Activated B cell treated with CpG ODN at 0.5 μM for 24 hours (primary cell): ENCODE results near the gene CCDC191. TPM values are rescaled to one million over a fixed set of nuclear protein-coding genes. Genes with fewer than 3 reads are reported as not detected.

ENCODE experiments used
- ATAC-seq: fragments of 200-7000 bp; cut with Tn5 transposase; one replicate; pipeline ENCODE4 v1.10.0; 2021; ENCODE audit warnings: low read depth, mild to moderate bottlenecking, moderate library complexity
- CTCF ChIA-PET: fragments of 350-600 bp; sonication (Branson Sonifier 250); formaldehyde crosslinking; loops from one replicate; lab custom pipeline; 2021; ENCODE audit warnings: antibody characterized with exemption; lab: Charles Lee
- POLR2A ChIA-PET: fragments of 350-600 bp; sonication (Branson Sonifier 250); formaldehyde crosslinking; loops from one replicate; lab custom pipeline; 2021; ENCODE audit warnings: antibody characterized with exemption; lab: Charles Lee
- DNase-seq: peaks from one replicate; pipeline ENCODE4 v3.0.0; 2022
- H3K27ac Mint-ChIP-seq: one replicate; pipeline ENCODE4 v1.8.0; 2020; ENCODE audit warnings: mixed read lengths
- H3K27me3 Mint-ChIP-seq: one replicate; pipeline ENCODE4 v1.8.0; 2021; ENCODE audit warnings: mixed read lengths
- H3K36me3 Mint-ChIP-seq: one replicate; pipeline ENCODE4 v1.8.0; 2021; ENCODE audit warnings: low read depth, mixed read lengths
- H3K4me1 Mint-ChIP-seq: one replicate; pipeline ENCODE4 v1.8.0; 2021; ENCODE audit warnings: mixed read lengths
- H3K4me3 Mint-ChIP-seq: one replicate; pipeline ENCODE4 v1.8.0; 2020; ENCODE audit warnings: mild to moderate bottlenecking, mixed read lengths
- H3K9me3 Mint-ChIP-seq: one replicate; pipeline ENCODE4 v1.8.0; 2020; ENCODE audit warnings: mixed read lengths
- intact Hi-C: fragments of 100-400 bp; cut with micrococcal nuclease; formaldehyde crosslinking; loops from one replicate; pipeline ENCODE4 v1.15.1; 2024
- total RNA-seq: library from RNA; stranded (reverse); gene quantifications from 2 replicates; pipeline ENCODE4 v1.2.3, GENCODE V29; 2022
- TF ChIP-seq, protein P1 (sequence below): fragments of 200-600 bp; IDR thresholded peaks from one replicate; pipeline ENCODE4 v1.8.0; 2022; ENCODE audit warnings: antibody characterized with exemption, mild to moderate bottlenecking

Gene CCDC191
- total RNA-seq, 1 donor from 2014 or later, result 17.2 TPM

DNA sequence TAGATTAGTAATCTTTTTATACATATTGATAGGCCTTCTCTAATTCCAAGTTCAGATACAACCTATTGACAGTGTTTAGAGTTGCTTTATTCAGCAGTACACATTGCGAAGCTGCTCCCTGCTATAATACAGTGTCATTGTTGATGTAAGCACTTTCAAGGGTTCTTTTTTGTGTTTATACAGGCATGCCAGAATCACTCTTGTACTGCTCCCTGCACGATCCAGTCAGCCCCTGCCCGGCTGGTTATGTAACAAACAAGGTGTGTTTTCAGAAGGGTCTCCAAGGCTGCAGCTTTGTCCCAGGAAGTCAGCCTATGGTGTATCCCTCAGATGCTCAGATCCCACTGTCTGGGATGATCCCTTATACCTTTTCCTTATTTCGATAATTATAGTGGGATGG lies 11.5 kb upstream of the CCDC191 start:
- TF ChIP-seq, protein P1, sequence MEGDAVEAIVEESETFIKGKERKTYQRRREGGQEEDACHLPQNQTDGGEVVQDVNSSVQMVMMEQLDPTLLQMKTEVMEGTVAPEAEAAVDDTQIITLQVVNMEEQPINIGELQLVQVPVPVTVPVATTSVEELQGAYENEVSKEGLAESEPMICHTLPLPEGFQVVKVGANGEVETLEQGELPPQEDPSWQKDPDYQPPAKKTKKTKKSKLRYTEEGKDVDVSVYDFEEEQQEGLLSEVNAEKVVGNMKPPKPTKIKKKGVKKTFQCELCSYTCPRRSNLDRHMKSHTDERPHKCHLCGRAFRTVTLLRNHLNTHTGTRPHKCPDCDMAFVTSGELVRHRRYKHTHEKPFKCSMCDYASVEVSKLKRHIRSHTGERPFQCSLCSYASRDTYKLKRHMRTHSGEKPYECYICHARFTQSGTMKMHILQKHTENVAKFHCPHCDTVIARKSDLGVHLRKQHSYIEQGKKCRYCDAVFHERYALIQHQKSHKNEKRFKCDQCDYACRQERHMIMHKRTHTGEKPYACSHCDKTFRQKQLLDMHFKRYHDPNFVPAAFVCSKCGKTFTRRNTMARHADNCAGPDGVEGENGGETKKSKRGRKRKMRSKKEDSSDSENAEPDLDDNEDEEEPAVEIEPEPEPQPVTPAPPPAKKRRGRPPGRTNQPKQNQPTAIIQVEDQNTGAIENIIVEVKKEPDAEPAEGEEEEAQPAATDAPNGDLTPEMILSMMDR, result no peak
- DNase-seq, result no peak
- ChIA-PET POLR2A (no interaction called here), CTCF (no interaction called here)
- peaks cover 8% of the 10 kb centered on the region for H3K4me1 Mint-ChIP-seq
- intact Hi-C loops, result no loop called here
- no peak for ATAC-seq
- no peaks in the 10 kb centered on the region for H3K9me3 Mint-ChIP-seq
- no peak overlapping the region for H3K27ac Mint-ChIP-seq
- H3K36me3 Mint-ChIP-seq, result peaks cover 78% of the 10 kb centered on the region
- no peaks in the 10 kb centered on the region for H3K27me3 Mint-ChIP-seq
- H3K4me3 Mint-ChIP-seq, result no peak overlapping the region

DNA sequence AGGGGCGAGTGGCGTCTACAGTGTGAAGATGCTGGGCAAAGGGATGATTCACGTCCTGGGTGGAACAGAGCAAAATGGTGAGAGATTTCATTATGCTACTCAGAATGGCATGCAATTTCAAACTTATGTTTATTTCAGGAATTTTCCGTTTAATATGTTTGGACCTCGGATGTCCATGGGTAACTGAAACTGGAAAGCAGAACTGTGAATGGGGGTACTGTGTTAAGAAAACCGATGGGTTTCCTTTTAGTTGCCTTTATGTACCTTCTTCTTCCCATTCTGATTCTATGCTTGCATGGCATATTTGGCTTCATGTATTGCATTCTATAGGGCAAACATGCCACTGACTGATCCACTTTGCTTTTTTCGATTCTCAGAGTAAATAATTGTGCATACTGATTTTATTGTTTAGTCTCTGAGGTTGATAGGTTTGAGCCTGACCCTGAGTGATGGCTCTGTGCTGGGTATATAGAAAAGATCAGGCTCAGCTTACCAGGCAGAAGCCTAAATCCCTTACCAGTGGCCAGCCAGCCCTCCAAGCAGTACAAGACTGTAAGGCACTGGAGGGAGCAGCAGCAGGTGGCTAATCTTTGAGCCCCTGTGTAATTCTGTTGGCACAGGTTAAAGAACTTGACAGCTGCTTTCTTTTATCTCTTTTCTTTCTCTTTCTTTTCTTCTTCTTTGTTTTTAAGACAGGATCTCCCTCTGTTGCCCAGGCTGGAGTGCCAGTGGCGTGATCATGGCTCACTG lies 4.8 kb upstream of the CCDC191 start:
- no peak for ATAC-seq
- Mint-ChIP-seq H3K9me3 (no peaks in the 10 kb centered on the region), H3K4me1 (peaks cover 63% of the 10 kb centered on the region), H3K36me3 (peaks cover 62% of the 10 kb centered on the region), H3K27me3 (peaks cover 3% of the 10 kb centered on the region), H3K4me3 (no peak overlapping the region), H3K27ac (no peak overlapping the region)
- POLR2A ChIA-PET, result no interaction called here
- no peak for DNase-seq
- TF ChIP-seq, protein P1, result no peak
- CTCF ChIA-PET, result no interaction called here
- intact Hi-C loops, result no loop called here

DNA sequence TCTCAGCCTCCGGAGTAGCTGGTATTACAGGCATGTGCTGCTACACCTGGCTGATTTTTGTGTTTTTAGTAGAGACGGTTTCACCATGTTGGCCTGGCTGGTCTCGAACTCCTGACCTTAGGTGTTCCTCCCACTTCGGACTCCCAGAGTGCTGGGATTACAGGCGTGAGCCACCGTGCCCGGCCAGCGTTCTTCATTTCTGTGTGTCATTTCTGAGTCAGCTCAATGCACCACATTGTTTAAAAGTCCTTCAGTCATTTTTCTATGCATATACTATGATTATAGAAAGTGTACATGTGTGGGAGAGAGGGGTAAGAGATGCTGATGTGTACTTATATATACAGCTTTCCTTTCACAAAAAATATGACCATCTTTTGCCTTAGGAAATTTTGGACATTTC lies 2.3 kb upstream of the CCDC191 start:
- TF ChIP-seq, protein P1, result no peak
- H3K27me3 Mint-ChIP-seq, result peaks cover 3% of the 10 kb centered on the region
- CTCF ChIA-PET, result no interaction called here
- no peaks in the 10 kb centered on the region for H3K9me3 Mint-ChIP-seq
- H3K4me1 Mint-ChIP-seq, result peaks cover 69% of the 10 kb centered on the region
- POLR2A ChIA-PET, result no interaction called here
- intact Hi-C loops, result no loop called here
- ATAC-seq (no peak), DNase-seq (no peak)
- peak overlapping the region; percentile 21 for H3K4me3 Mint-ChIP-seq
- H3K36me3 Mint-ChIP-seq, result peaks cover 44% of the 10 kb centered on the region
- H3K27ac Mint-ChIP-seq, result no peak overlapping the region

DNA sequence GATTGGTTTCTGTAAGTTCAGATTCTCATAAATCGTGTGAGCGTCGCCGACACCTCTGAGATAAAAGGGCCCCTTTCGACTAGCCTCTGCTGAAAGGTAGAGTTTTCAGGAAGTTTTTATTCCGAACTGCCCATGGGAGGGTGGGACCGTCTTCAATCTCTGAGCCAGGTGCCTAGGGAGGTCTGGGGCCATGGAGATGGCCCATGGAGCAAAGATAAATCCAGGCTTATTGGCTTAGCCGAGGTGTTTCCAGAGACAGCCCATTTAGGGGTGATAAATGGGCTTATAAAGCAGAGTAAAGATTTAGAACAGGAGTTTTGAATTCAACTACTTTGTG lies 653 bp upstream of the CCDC191 start:
- POLR2A ChIA-PET, result interaction anchor here (1.4 to 4.6 kb wide), 4 partner anchors 46 to 110 kb away, joined by 4 to 53 read pairs (median 13); no protein-coding TSS in a partner anchor
- DNase-seq, result no peak

GRCh38 chr3:114052216-114052615 lies 4.1 kb downstream of the CCDC191 start:
- Mint-ChIP-seq H3K36me3 (peaks cover 12% of the 10 kb centered on the region), H3K4me3 (no peak overlapping the region), H3K27me3 (peaks cover 3% of the 10 kb centered on the region), H3K4me1 (peaks cover 17% of the 10 kb centered on the region), H3K9me3 (no peaks in the 10 kb centered on the region), H3K27ac (no peak overlapping the region)
- POLR2A ChIA-PET, result no interaction called here
- TF ChIP-seq, protein P1, result no peak
- ATAC-seq (no peak), DNase-seq (no peak)
- intact Hi-C loops, result no loop called here
- CTCF ChIA-PET, result no interaction called here

More for the DNA sequence above, 653 bp upstream of the CCDC191 start:
- H3K4me3 Mint-ChIP-seq, result peak overlapping the region; percentile 99
- peaks cover 60% of the 10 kb centered on the region for H3K4me1 Mint-ChIP-seq
- H3K9me3 Mint-ChIP-seq, result no peaks in the 10 kb centered on the region
- H3K27ac Mint-ChIP-seq, result peak overlapping the region; percentile 99
- H3K27me3 Mint-ChIP-seq, result peaks cover 3% of the 10 kb centered on the region
- CTCF ChIA-PET, result interaction anchor here (0.7 to 1.9 kb wide), 2 partner anchors 46 to 71 kb away, joined by 3 to 6 read pairs; no protein-coding TSS in a partner anchor
- intact Hi-C loops, result loop anchor here (2.0 kb wide), 4 partner anchors 72 to 1038 kb away; partner anchors contain the start of gene GRAMD1C
- ATAC-seq, result peak; percentile 0
- peaks cover 40% of the 10 kb centered on the region for H3K36me3 Mint-ChIP-seq
- TF ChIP-seq, protein P1, result no peak
